Bronchial epithelial cell (primary cell): ENCODE data around the gene PROS1. TPM values are rescaled to one million over a fixed set of nuclear protein-coding genes. Genes with fewer than 3 reads are reported as not detected.
A peak's percentile ranks its signal among the peaks of the same experiment; 100 is the strongest.

ENCODE experiments used
- DNase-seq: peaks from one replicate; pipeline ENCODE4 v3.0.0-alpha.2; 2010; ENCODE audit warnings: low read depth
- FAIRE-seq: peaks from 2 replicates; lab custom pipeline; 2011; peaks lifted over from hg19 to GRCh38; lab: Jason Lieb, UNC
- H3K27me3 ChIP-seq: 2 replicates; pipeline ENCODE4 v1.5.1; 2011; ENCODE audit warnings: low read length; ENCODE audit not compliant: control insufficient read depth, insufficient read depth
- H3K36me3 ChIP-seq: 2 replicates; pipeline ENCODE4 v1.5.1; 2011; ENCODE audit warnings: low read length; ENCODE audit not compliant: control insufficient read depth, insufficient read depth
- H3K4me3 ChIP-seq: 2 replicates; pipeline ENCODE4 v1.5.1; 2011; ENCODE audit warnings: mild to moderate bottlenecking, low read depth, low read length, control low read depth
- total RNA-seq: library from RNA; depleted of rRNA; stranded (reverse); fragments of >200 nt; gene quantifications from 2 replicates; pipeline ENCODE4 v1.2.1, GENCODE V29; 2014
- TF ChIP-seq, protein P1 (sequence below): IDR thresholded peaks from 2 replicates; pipeline ENCODE4 v1.5.1; 2011; ENCODE audit warnings: mild to moderate bottlenecking, moderate library complexity, low read length, control low read depth, inconsistent platforms; ENCODE audit not compliant: insufficient read depth, severe bottlenecking

The PROS1 gene
- total RNA-seq, 1 donor from 2014 or later = 4.2 TPM

DNA sequence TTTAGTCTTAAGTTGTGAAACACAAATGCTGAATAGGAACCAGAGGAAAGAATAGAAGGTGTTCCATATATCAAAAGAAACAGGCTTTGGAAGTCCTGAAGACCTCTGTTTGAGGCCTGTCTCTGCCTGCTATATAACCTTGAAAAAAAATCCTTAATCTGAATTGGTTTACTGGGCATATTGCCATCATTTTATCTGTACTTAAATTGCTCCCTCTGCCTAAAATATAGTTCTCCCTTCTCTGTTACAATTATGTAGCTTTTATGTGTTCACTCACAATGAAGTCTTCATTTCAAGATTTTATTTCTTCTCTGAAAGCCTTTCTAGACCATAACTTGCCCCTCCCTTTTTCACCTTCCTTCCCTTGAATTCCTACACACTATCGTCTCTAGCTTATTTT is 27.5 kb upstream of the PROS1 start:
- no peak for DNase-seq
- no peak for FAIRE-seq

DNA sequence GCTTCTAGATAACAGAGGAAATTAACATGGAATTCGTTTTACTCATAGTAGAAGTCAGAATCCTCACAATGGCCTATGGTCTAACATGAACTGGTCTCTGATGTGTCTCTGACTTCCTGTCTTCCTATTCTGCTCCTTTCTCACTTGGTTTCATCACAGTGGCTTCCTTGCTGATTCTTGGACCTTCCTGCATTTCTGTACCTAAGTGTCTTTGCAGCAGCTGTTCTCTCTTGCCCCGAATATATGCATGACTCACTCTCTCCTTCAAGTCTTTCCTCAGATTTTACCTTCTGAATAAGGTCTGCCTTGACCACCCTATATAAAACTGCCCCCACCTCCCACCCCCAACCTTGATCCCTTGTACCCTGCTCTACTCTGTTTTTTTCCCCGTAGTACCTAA is 20.4 kb upstream of the PROS1 start:
- DNase-seq (peak; percentile 17), FAIRE-seq (no peak)
- no peaks in the 10 kb centered on the region for H3K36me3 ChIP-seq
- no peaks in the 10 kb centered on the region for H3K27me3 ChIP-seq
- no peak overlapping the region for H3K4me3 ChIP-seq
- TF ChIP-seq, protein P1, sequence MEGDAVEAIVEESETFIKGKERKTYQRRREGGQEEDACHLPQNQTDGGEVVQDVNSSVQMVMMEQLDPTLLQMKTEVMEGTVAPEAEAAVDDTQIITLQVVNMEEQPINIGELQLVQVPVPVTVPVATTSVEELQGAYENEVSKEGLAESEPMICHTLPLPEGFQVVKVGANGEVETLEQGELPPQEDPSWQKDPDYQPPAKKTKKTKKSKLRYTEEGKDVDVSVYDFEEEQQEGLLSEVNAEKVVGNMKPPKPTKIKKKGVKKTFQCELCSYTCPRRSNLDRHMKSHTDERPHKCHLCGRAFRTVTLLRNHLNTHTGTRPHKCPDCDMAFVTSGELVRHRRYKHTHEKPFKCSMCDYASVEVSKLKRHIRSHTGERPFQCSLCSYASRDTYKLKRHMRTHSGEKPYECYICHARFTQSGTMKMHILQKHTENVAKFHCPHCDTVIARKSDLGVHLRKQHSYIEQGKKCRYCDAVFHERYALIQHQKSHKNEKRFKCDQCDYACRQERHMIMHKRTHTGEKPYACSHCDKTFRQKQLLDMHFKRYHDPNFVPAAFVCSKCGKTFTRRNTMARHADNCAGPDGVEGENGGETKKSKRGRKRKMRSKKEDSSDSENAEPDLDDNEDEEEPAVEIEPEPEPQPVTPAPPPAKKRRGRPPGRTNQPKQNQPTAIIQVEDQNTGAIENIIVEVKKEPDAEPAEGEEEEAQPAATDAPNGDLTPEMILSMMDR = no peak

More for the DNA sequence above, 27.5 kb upstream of the PROS1 start:
- Histone ChIP-seq H3K27me3 (no peaks in the 10 kb centered on the region), H3K4me3 (no peak overlapping the region), H3K36me3 (no peaks in the 10 kb centered on the region)
- TF ChIP-seq, protein P1 = no peak

DNA sequence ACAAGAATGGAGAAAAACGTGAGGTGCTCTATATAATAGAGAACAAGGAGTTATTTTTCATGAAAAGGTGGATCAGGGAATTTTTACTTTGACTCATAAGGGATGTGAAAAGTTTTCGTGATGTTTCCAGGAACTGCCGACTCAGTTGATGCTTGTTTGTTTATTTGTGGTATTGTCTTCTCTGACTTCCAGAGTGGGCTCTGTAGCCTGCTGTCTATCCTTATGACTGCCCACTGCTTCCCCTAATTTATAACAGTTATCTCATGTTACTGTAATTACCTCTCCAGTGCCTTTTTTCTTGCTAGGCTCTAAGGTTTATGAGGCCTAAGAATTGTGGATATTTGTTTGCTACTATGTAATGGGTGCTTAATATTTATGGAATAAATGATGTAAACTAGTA is 18.5 kb upstream of the PROS1 start:
- peaks cover 2% of the 10 kb centered on the region for H3K36me3 ChIP-seq
- FAIRE-seq = no peak
- H3K27me3 ChIP-seq = no peaks in the 10 kb centered on the region
- TF ChIP-seq, protein P1 = no peak
- H3K4me3 ChIP-seq = no peak overlapping the region
- DNase-seq = no peak

DNA sequence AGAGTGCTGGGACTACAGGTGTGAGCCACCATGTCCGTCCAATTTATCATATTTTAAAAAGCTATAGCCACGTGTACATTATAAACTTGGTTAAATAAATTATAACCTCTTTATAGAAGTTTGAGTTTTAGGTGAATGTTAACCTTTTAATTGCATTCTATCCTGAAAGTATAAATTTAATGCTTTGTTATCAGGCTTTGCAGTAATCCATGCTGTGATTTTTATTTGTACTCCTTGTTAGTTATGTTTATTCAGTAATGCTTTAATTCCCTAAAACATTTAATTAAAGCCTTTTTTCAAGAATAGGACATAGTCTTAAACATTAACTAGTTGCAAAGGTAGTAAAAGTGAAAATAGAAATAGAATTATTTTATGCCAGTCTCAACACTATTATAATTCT is 17.9 kb upstream of the PROS1 start:
- H3K27me3 ChIP-seq = no peaks in the 10 kb centered on the region
- no peak for FAIRE-seq
- peaks cover 2% of the 10 kb centered on the region for H3K36me3 ChIP-seq
- TF ChIP-seq, protein P1 = no peak
- DNase-seq = no peak
- H3K4me3 ChIP-seq = no peak overlapping the region

DNA sequence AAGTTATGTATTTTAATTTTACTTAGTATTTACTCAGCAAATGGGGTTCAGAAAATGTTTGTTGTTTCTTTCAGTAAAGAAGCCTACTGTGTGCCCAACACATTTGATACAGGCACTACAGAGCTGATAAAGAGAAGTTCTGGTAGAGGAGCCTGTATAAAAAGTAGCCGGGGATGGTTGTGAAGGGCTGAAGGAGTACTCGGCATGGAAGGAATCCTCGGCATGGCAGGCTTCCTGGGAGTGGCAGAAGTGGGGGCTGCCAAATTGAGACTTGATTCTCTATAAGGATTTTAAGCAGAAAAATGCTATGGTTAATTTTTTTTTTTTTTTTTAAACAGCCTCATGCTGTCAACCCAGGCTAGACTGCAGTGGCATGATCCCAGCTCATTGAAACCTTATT is 15.5 kb upstream of the PROS1 start:
- Histone ChIP-seq H3K4me3 (no peak overlapping the region), H3K36me3 (peaks cover 2% of the 10 kb centered on the region), H3K27me3 (no peaks in the 10 kb centered on the region)
- FAIRE-seq (no peak), DNase-seq (no peak)
- TF ChIP-seq, protein P1 = no peak

DNA sequence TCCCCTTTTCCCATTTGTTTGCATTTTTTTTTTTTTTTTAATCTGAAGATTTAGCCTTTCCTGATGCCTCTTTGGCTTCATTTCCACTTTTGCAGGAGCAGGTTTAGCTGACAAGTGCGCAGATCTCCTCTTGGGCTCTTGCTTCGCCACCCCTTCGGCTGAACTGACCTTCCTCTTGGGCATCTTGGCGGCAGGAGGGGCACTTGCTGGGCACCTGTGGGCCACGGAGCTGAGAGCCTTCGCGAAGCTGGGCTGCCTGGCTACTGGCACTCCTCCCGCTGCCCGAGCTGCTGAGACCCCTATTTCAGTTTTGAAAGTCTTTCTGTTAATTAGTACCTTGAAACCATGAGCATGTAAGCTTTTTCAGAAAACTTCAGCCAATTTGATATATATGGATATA is 15.1 kb upstream of the PROS1 start:
- FAIRE-seq = no peak
- Histone ChIP-seq H3K27me3 (no peaks in the 10 kb centered on the region), H3K4me3 (no peak overlapping the region), H3K36me3 (peaks cover 2% of the 10 kb centered on the region)
- DNase-seq = no peak
- TF ChIP-seq, protein P1 = no peak
